Stimulated activated CD8-positive, alpha-beta memory T cell treated with anti-CD3 and anti-CD28 coated beads, Interleukin-15, amount 100 ng/mL, for 1 hour (primary cell): ENCODE results near the gene RASSF7.

ENCODE experiments used
- DNase-seq: peaks from one replicate; pipeline ENCODE4 v3.0.0-alpha.2; 2020; ENCODE audit warnings: low read depth

RASSF7 gene

GRCh38 chr11:532986-533585 lies 27.7 kb upstream of the RASSF7 start:
- no peak for DNase-seq

DNA sequence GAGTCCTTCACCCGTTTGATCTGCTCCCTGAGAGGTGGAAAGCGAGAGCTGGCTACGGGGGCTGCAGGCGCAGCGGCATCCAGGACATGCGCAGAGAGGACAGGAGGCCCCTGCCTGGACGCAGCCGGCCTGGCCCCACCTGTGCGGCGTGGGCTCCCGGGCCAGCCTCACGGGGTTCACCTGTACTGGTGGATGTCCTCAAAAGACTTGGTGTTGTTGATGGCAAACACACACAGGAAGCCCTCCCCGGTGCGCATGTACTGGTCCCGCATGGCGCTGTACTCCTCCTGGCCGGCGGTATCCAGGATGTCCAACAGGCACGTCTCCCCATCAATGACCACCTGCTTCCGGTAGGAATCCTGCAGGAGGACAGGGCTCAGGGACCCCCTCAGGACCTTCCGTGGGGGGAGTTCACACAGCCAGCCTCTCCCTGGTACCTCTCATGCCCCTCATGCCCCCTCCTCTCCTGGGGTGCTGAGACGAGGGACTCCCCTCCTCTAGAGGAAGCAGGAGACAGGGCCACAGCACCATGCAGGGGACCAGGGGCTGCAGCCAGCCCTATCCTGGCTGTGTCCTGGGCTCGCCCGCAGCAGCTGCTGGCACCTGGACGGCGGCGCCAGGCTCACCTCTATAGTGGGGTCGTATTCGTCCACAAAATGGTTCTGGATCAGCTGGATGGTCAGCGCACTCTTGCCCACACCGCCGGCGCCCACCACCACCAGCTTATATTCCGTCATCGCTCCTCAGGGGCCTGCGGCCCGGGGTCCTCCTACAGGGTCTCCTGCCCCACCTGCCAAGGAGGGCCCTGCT lies 27.0 kb upstream of the RASSF7 start:
- no peak for DNase-seq

DNA sequence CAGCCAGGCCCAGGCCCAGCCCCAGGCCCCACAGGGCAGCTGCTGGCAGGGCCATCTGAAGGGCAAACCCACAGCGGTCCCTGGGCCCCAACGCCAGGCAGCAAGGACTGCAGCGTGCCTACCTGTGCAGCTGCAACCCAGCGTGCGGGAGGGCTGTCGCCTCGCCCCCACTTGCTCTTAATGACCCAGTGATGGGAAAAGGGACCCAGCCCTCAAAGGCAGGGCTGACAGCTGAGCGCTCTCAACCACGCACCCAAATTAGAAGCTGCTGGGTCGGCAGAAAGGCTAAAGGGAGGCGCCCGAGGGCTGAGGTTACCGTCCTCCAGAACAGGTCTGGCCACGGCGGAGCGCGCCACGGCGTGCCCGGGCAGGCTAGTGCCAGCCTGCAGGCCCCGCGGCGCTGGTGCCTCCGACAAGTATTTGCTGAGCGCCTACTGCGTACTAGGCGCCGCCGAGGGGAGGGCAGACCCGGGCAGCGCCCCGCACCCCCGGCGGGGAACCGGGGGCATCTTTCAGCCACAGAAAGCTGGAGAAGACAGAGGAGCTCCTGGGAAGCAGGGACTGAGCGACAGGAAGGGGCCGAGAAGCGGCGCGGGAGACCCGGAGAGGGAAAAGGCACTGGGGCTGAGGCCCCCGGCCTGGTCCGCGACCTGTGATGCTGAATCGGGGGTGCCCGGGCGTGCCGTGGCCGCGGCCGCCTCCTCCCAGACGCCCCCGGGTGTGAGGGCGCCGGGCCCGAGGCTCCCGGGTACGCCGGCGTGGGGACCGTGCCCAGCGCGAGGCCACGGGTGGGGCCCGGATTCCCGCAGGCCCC lies 26.2 kb upstream of the RASSF7 start:
- DNase-seq = no peak

GRCh38 chr11:535210-535518 lies 25.6 kb upstream of the RASSF7 start:
- no peak for DNase-seq

- peak; percentile 84 for DNase-seq
Measured at GRCh38 chr11:535519-536454, 25.0 kb upstream of the RASSF7 start, which contains the start of gene HRAS. Gene HRAS, minus strand, starts transcription at chr11:535576.

- DNase-seq = peak; percentile 81
Measured at GRCh38 chr11:536841-537621, 23.7 kb upstream of the RASSF7 start, which contains the start of gene LRRC56. Gene LRRC56, plus strand, starts transcription at chr11:537527. Its CDS starts 3,158 bp downstream, at chr11:540685.

DNA sequence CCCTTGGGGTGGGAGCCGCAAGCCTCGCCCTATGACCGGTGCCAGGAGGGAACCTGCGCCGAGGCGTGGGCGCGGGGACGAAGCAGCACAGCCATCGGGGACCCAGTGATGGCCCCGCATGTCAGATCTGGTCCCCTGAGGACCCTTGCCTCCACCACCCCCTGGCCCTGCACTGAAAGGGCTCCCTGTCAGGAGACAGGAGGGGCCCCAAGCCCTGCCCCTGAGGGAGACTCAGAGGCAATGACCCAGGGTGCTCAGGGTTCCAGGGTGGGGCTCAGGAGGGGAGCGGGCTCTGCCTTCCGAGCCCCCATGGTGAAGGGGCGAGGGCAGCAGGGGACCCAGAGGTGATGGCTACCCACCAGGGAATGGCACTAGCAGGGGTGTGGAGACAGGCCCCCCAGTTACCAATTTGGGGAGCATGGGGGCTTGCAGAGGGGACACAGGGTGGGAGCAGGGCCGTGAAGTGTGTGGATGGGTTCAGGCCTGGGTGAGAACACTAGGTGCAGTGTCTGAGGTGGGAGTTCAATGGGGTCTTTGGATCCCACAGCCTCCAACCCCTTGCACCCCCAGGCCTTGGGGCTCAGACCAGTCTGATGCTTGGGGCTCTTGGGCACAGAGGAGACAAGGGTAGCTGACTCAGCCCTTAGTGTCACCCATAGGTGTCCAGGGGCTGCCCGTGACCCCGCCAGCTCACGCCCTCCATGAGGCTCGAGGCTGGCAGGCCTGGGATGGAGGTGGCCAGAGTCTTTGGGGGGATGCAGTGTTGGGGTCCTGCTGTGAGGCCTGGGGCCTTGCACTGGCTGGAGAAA lies 22.9 kb upstream of the RASSF7 start:
- no peak for DNase-seq

DNA sequence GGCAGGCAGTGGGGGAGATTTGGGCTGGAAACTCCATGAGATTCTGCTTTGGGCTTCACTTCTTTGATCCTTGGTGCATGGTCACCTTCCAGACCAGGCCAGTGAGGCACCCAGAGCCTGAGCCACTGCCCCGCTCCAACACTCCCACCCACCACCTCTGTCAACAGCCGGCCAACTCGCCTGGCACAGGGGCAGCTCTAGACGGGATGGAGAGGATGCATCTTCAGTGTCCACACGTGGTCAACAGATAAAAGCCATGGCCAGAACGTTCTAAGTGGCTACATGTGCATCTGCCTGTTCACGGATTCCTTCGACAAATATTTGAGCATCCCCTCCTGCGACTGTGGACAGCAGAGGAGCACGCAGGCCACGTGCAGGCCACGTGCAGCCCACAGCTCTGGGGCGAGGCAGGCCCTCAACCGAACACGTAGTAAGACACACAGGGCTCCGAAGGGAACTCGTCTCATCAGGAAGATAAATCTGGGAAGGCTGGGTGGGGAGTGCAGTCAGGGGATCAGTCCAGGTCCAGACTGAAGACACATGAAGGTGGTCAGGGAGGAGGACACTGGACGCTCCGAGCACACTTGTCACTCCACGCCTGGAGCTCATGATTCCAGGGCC lies 22.2 kb upstream of the RASSF7 start:
- DNase-seq = no peak

DNA sequence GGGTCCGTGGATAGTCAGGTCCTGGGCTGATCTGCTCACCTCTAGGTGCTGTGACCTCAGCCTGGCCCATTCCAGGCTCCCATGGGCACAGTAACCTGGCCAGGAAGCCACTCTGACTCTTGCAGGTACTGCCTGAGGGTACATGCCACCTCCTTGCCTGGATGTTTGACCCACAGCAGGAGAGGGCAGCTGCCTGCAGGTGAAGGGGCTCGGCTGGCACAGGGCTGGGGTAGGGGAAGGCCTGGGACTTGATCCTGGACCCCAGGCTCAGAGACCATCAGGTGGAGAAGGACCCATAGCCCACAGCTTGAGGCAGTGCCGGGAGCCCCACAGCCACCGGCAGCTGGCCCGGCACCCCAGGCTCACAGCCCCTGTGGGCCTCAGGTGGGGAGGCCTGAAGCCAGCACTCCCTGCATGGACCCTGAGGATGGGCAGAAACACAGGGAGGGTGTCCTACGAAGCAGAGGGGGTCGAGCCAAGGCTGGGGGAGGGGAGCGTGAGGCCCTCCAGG lies 20.7 kb upstream of the RASSF7 start:
- no peak for DNase-seq

GRCh38 chr11:540583-541432 lies 20.0 kb upstream of the RASSF7 start:
- DNase-seq = no peak

- no peak for DNase-seq
Measured at GRCh38 chr11:541433-541885, 19.3 kb upstream of the RASSF7 start.

- no peak for DNase-seq
Measured at GRCh38 chr11:544817-545166, 16.0 kb upstream of the RASSF7 start.

DNA sequence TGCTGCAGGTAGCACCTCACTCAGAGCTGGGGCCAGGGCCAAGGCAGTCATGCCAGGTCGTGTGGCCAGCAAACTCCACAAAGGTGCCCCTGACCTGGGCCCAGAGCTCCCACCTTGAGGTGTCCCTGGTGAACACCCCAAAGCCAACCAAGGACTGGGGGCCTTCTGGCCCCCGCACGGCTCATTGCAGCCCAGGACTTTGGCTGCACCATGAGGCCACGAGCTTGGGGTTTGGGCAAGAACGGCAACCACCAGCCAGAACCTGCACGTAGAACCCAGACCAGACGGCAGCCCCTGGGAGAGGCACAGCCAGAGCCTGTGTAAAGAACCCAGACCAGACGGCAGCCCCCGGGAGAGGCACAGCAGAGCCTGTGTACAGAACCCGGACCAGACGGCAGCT lies 15.6 kb upstream of the RASSF7 start:
- no peak for DNase-seq

GRCh38 chr11:548700-549603 lies 11.8 kb upstream of the RASSF7 start:
- no peak for DNase-seq

DNA sequence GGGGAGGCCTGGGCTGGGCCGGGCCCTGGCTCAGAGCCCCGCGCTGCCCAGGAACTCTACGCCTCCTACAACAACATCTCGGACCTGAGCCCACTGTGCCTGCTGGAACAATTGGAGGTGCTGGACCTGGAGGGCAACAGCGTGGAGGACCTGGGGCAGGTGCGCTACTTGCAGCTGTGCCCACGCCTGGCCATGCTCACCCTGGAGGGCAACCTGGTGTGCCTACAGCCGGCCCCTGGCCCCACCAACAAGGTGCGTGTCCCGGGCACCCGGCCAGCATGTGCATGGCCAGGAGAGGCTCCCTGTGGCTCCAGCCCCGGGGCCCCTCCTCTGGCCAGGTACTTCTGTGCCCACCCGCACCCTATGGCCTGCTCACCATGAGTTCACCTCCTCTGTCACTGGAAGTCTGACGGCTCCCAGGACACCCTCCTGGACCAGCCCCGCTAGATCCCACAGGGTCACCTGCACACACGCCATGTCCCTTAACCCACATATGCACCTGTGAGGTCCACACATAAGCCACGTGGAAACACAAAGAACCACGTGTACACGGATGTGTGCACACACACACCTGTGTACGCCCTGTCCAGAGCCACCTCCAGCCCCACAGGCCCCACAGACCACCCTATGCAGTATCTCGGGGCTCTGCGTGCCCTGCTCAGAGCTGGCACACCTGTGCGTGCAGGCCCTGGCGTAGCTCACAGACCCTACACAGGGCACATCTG lies 10.6 kb upstream of the RASSF7 start:
- no peak for DNase-seq

- DNase-seq = no peak
Measured at GRCh38 chr11:550746-551085, 10.1 kb upstream of the RASSF7 start.

DNA sequence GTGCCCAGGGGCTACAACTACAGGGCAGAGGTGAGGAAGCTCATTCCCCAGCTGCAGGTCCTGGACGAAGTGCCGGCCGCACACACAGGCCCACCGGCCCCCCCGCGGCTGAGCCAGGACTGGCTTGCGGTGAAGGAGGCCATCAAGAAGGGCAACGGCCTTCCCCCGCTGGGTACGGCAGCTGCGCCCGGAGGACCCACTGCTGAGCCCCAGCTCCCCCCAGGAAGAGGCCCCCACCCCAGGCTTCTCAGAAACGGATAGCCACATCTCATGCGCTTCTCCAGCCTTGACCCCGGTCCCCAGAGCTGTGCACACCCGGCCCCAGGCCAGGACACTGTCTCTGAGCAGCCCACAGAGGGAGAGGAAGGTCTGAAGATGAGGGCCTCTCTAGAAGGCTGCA lies 9.6 kb upstream of the RASSF7 start:
- no peak for DNase-seq
